HL-60 (cell line): ENCODE data around the gene PUM1.

Experiments used
- DNase-seq, 2 experiments: peaks; one replicate each; pipeline ENCODE4 v3.0.0-alpha.2; 2010 to 2020; ENCODE audit warnings: low read depth in 1 of 2, low spot score in 1 of 2
- H3K27ac ChIP-seq: fragments of 250-450 bp; sonication (Bioruptor Pico); replicated peaks from 2 replicates; pipeline ENCODE4 v1.5.1; 2020; ENCODE audit warnings: mild to moderate bottlenecking, moderate library complexity
- H3K27me3 ChIP-seq: fragments of 250-450 bp; sonication (Bioruptor Pico); 2 replicates; pipeline ENCODE4 v1.5.1; 2021; ENCODE audit warnings: mild to moderate bottlenecking, moderate library complexity; ENCODE audit not compliant: insufficient read depth, poor library complexity, severe bottlenecking
- H3K4me3 ChIP-seq: replicated peaks from 2 replicates; pipeline ENCODE4 v1.5.1; 2011; ENCODE audit warnings: mild to moderate bottlenecking, control low read depth, low read length; ENCODE audit not compliant: insufficient read depth
- GABPA ChIP-seq: IDR thresholded peaks from 2 replicates; pipeline ENCODE4 v1.6.1; 2012; ENCODE audit warnings: low read depth
- POLR2AphosphoS5 ChIP-seq: IDR thresholded peaks from 2 replicates; pipeline ENCODE4 v1.6.1; 2012; ENCODE audit warnings: low read depth
- SPI1 ChIP-seq: IDR thresholded peaks from 2 replicates; pipeline ENCODE4 v1.6.1; 2012; ENCODE audit warnings: low read depth, mild to moderate bottlenecking, borderline replicate concordance
- long read RNA-seq: library from polyadenylated mRNA; unstranded; transcript quantifications from one replicate; pipeline ENCODE4 v2.0.0, GENCODE V29; 2020
- TF ChIP-seq, protein P1 (sequence below): IDR thresholded peaks from 2 replicates; pipeline ENCODE4 v1.6.1; 2012; ENCODE audit warnings: low read depth; ENCODE audit not compliant: insufficient replicate concordance
- TF ChIP-seq, protein P2 (sequence below): IDR thresholded peaks from one replicate; pipeline ENCODE4 v1.5.1; 2011; ENCODE audit warnings: low read length, control low read depth, inconsistent platforms; ENCODE audit not compliant: insufficient read depth

PUM1 gene, protein sequence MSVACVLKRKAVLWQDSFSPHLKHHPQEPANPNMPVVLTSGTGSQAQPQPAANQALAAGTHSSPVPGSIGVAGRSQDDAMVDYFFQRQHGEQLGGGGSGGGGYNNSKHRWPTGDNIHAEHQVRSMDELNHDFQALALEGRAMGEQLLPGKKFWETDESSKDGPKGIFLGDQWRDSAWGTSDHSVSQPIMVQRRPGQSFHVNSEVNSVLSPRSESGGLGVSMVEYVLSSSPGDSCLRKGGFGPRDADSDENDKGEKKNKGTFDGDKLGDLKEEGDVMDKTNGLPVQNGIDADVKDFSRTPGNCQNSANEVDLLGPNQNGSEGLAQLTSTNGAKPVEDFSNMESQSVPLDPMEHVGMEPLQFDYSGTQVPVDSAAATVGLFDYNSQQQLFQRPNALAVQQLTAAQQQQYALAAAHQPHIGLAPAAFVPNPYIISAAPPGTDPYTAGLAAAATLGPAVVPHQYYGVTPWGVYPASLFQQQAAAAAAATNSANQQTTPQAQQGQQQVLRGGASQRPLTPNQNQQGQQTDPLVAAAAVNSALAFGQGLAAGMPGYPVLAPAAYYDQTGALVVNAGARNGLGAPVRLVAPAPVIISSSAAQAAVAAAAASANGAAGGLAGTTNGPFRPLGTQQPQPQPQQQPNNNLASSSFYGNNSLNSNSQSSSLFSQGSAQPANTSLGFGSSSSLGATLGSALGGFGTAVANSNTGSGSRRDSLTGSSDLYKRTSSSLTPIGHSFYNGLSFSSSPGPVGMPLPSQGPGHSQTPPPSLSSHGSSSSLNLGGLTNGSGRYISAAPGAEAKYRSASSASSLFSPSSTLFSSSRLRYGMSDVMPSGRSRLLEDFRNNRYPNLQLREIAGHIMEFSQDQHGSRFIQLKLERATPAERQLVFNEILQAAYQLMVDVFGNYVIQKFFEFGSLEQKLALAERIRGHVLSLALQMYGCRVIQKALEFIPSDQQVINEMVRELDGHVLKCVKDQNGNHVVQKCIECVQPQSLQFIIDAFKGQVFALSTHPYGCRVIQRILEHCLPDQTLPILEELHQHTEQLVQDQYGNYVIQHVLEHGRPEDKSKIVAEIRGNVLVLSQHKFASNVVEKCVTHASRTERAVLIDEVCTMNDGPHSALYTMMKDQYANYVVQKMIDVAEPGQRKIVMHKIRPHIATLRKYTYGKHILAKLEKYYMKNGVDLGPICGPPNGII
- long read RNA-seq, full-length matches to known transcripts, result 132 of 379 reads
- long read RNA-seq, partial matches to known transcripts, result 36 of 379 reads
- long read RNA-seq, other reads (novel, unspliced or antisense), result 211 of 379 reads

DNA sequence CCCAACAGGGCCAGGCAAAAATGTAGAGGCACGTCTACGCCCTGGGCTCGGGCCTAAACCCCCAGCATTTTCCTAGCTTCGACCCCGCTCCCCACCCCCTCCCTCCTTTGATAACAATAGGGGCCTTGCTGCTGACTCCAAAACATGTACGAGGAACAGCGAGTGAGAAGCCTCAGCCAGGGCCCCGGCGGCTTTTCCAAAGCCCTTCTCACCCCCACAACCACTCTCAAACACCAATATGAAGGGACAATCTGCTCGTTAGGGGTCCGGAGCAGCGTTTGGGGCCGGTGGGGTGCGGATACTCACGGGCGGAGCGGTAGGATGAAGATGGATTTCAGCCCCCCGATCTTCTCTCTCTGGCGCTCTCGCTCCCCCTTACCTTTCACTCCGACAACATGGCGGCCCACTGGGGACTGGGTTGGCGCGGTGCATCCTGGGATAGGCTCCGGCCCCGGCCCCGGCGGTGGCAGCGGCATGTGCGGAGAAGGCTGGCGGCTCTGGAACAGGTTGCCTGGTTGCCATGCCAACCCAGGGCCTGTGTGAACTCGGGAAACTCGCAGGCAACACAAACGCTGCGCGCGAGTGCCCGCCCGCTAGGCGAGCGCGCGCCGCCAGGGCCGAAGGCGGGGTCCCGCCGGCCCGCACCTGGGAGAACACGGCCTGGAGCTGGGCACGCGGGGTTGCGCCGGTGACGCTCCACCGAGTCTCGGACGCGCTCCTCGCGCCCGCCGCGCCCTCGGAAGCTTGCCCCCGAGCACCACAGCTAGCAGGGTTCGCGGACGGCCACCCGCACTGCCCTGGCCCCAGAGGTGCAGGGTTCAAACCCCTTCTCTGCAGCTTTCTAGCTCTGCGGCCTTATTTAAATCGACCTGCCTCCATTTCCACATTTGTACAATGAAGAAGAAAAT, at the start of gene PUM1:
TSS of gene PUM1 (minus strand) at position 408 of the 908 bp plus-strand sequence. CDS start 6,151 bp downstream, outside the sequence.
- Histone ChIP-seq H3K27me3 (no peaks in the 10 kb centered on the region), H3K27ac (peak within 1 kb of the TSS; percentile 94), H3K4me3 (peak within 1 kb of the TSS; percentile 76)
- TF ChIP-seq GABPA, result no peak
- no peak for TF ChIP-seq SPI1
- TF ChIP-seq POLR2AphosphoS5, result peak; percentile 91
- TF ChIP-seq, protein P1, sequence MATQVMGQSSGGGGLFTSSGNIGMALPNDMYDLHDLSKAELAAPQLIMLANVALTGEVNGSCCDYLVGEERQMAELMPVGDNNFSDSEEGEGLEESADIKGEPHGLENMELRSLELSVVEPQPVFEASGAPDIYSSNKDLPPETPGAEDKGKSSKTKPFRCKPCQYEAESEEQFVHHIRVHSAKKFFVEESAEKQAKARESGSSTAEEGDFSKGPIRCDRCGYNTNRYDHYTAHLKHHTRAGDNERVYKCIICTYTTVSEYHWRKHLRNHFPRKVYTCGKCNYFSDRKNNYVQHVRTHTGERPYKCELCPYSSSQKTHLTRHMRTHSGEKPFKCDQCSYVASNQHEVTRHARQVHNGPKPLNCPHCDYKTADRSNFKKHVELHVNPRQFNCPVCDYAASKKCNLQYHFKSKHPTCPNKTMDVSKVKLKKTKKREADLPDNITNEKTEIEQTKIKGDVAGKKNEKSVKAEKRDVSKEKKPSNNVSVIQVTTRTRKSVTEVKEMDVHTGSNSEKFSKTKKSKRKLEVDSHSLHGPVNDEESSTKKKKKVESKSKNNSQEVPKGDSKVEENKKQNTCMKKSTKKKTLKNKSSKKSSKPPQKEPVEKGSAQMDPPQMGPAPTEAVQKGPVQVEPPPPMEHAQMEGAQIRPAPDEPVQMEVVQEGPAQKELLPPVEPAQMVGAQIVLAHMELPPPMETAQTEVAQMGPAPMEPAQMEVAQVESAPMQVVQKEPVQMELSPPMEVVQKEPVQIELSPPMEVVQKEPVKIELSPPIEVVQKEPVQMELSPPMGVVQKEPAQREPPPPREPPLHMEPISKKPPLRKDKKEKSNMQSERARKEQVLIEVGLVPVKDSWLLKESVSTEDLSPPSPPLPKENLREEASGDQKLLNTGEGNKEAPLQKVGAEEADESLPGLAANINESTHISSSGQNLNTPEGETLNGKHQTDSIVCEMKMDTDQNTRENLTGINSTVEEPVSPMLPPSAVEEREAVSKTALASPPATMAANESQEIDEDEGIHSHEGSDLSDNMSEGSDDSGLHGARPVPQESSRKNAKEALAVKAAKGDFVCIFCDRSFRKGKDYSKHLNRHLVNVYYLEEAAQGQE, result peak; percentile 75
- TF ChIP-seq, protein P2, sequence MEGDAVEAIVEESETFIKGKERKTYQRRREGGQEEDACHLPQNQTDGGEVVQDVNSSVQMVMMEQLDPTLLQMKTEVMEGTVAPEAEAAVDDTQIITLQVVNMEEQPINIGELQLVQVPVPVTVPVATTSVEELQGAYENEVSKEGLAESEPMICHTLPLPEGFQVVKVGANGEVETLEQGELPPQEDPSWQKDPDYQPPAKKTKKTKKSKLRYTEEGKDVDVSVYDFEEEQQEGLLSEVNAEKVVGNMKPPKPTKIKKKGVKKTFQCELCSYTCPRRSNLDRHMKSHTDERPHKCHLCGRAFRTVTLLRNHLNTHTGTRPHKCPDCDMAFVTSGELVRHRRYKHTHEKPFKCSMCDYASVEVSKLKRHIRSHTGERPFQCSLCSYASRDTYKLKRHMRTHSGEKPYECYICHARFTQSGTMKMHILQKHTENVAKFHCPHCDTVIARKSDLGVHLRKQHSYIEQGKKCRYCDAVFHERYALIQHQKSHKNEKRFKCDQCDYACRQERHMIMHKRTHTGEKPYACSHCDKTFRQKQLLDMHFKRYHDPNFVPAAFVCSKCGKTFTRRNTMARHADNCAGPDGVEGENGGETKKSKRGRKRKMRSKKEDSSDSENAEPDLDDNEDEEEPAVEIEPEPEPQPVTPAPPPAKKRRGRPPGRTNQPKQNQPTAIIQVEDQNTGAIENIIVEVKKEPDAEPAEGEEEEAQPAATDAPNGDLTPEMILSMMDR, result no peak
- peak; percentile 97 to 99 for DNase-seq

DNA sequence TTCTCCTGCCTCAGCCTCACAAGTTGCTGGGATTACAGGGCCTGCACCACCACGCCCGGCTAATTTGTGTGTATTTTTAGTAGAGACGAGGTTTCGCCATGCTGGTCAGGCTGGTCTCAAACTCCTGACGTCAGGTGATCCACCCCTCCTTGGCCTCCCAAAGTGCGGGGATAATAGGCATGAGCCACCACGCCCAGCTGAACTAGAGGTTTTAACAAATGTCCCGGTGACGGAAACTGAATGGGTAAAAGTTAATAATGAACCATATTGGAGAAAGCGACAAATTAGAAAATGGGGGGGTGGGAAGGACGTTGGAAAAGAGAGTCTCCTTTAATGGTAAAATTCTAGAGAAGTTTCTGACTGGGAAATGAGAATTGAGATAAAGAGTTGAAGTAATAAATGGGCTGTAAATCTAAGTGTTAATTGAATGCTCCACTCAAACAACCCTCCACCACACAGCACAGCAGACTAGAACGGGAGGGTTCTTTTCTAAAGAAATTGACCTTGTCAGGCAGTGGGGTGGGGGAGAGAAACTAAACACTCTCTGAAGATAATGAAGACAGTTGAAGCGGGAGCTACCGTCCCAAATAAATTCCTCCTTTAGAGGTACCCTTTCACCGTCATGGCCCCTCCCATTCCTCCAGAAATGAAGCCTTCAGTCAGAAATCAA, 46.9 kb upstream of the PUM1 start:
- DNase-seq, result no peak
- Histone ChIP-seq H3K4me3 (no peak overlapping the region), H3K27me3 (no peaks in the 10 kb centered on the region), H3K27ac (no peak overlapping the region)
- TF ChIP-seq, protein P2, result no peak
- TF ChIP-seq SPI1 (no peak), POLR2AphosphoS5 (no peak), GABPA (no peak)
- TF ChIP-seq, protein P1, result no peak
